Type B pancreatic cell (in vitro differentiated cells): ENCODE data around the gene CEACAM19. TPM values are rescaled to one million over a fixed set of nuclear protein-coding genes. Genes with fewer than 3 reads are reported as not detected.
"Not testable (repeated sequence)": the region's sequence is repeated elsewhere in the genome, so short reads cannot be mapped to it uniquely, and the experiment has no call there.

ENCODE experiments used
- DNase-seq: peaks from one replicate; pipeline ENCODE4 v3.0.0; 2021; ENCODE audit warnings: mixed read lengths; ENCODE audit not compliant: unreplicated experiment; ENCODE audit errors: extremely low spot score
- H3K27ac Mint-ChIP-seq: 2 replicates; pipeline ENCODE4 v1.8.0; 2021; ENCODE audit warnings: mild to moderate bottlenecking, mixed read lengths
- H3K27me3 Mint-ChIP-seq: 2 replicates; pipeline ENCODE4 v1.8.0; 2021; ENCODE audit warnings: mixed read lengths
- H3K36me3 Mint-ChIP-seq: 2 replicates; pipeline ENCODE4 v1.8.0; 2021; ENCODE audit warnings: mixed read lengths
- H3K4me1 Mint-ChIP-seq: one replicate; pipeline ENCODE4 v1.8.0; 2021; ENCODE audit warnings: mixed read lengths; ENCODE audit not compliant: unreplicated experiment
- H3K4me3 Mint-ChIP-seq: 2 replicates; pipeline ENCODE4 v1.8.0; 2021; ENCODE audit warnings: mild to moderate bottlenecking, mixed read lengths
- H3K9me3 Mint-ChIP-seq: 2 replicates; pipeline ENCODE4 v1.8.0; 2021; ENCODE audit warnings: mixed read lengths
- total RNA-seq: library from RNA; stranded (reverse); gene quantifications from 2 replicates; pipeline ENCODE4 v1.2.1, GENCODE V29; 2021; ENCODE audit warnings: low replicate concordance
- TF ChIP-seq, protein P1 (sequence below): fragments of 200-600 bp; sonication (generic); conservative IDR thresholded peaks from 2 replicates; pipeline ENCODE4 v1.5.0; 2021; ENCODE audit warnings: antibody characterized with exemption, mild to moderate bottlenecking

The CEACAM19 gene
- total RNA-seq, 1 donor from 2014 or later: 6.3 TPM

DNA sequence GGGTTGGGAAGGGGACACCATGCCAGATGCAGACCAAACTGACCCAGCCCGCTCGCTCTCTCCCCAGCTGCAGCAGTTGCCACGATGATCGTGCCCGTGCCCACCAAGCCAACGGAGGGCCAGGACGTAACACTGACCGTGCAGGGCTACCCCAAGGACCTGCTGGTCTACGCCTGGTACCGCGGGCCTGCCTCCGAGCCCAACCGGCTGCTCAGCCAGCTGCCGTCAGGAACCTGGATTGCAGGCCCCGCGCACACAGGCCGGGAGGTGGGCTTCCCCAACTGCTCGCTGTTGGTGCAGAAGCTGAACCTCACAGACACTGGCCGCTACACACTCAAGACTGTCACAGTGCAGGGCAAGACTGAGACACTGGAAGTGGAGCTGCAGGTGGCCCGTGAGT is 36.5 kb downstream of the CEACAM19 start:
- DNase-seq: no peak
- Mint-ChIP-seq H3K27me3 (no peaks in the 10 kb centered on the region), H3K4me3 (no peak overlapping the region), H3K4me1 (peaks cover 3% of the 10 kb centered on the region), H3K27ac (no peak overlapping the region), H3K36me3 (no peaks in the 10 kb centered on the region), H3K9me3 (no peaks in the 10 kb centered on the region)
- TF ChIP-seq, protein P1, sequence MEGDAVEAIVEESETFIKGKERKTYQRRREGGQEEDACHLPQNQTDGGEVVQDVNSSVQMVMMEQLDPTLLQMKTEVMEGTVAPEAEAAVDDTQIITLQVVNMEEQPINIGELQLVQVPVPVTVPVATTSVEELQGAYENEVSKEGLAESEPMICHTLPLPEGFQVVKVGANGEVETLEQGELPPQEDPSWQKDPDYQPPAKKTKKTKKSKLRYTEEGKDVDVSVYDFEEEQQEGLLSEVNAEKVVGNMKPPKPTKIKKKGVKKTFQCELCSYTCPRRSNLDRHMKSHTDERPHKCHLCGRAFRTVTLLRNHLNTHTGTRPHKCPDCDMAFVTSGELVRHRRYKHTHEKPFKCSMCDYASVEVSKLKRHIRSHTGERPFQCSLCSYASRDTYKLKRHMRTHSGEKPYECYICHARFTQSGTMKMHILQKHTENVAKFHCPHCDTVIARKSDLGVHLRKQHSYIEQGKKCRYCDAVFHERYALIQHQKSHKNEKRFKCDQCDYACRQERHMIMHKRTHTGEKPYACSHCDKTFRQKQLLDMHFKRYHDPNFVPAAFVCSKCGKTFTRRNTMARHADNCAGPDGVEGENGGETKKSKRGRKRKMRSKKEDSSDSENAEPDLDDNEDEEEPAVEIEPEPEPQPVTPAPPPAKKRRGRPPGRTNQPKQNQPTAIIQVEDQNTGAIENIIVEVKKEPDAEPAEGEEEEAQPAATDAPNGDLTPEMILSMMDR: no peak

DNA sequence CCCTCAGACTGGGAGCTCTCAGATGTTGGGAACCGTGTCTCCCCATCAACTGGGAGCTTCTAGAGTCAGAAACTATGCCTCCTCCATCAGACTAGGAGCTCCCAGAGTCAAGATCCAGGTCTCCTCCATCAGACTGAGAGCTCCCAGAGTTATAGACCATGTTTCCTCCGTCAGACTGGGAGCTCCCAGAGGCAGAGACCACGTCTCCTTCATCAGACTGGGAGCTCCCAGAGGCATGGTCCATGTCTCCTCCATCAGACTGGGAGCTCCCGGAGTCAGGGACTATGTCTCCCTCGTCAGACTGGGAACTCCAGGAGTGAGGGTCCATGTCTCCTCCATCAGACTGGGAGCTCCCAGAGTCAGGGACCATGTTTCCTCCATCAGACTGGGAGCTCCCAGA is 37.7 kb downstream of the CEACAM19 start:
- H3K9me3 Mint-ChIP-seq: no peaks in the 10 kb centered on the region
- TF ChIP-seq, protein P1: no peak
- no peaks in the 10 kb centered on the region for H3K36me3 Mint-ChIP-seq

DNA sequence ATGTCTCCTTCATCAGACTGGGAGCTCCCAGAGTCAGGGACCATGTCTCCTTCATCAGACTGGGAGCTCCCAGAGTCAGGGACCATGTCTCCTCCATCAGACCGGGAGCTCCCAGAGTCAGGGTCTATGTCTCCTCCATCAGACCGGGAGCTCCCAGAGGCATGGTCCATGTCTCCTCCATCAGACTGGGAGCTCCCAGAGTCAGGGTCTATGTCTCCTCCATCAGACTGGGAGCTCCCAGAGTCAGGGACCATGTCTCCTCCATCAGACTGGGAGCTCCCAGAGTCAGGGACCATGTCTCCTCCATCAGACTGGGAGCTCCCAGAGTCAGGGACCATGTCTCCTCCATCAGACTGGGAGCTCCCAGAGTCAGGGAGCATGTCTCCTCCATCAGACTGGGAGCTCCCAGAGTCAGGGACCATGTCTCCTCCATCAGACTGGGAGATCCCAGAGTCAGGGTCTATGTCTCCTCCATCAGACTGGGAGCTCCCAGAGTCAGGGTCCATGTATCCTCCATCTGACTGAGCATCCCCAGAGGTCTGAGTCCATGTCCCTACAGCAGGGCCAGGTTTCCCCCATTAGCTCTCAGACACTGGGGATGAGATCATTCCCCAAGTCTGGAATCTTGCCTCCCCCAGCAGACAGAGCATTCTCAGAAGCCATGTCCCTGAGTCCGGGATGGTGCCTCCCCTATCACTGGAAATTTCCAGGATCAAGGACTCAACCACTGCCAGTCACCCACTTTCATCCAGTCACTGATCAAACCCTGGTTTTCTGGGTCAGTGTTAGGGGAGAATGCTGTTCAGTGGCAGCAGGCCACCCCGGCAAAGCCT is 38.4 kb downstream of the CEACAM19 start:
- H3K27ac Mint-ChIP-seq, H3K4me3 Mint-ChIP-seq: not testable (repeated sequence)

More for the DNA sequence above, 37.7 kb downstream of the CEACAM19 start:
- H3K27me3 Mint-ChIP-seq: no peaks in the 10 kb centered on the region
- no peak for DNase-seq
- no peak overlapping the region for H3K4me3 Mint-ChIP-seq
- H3K4me1 Mint-ChIP-seq: peaks cover 3% of the 10 kb centered on the region
- no peak overlapping the region for H3K27ac Mint-ChIP-seq

DNA sequence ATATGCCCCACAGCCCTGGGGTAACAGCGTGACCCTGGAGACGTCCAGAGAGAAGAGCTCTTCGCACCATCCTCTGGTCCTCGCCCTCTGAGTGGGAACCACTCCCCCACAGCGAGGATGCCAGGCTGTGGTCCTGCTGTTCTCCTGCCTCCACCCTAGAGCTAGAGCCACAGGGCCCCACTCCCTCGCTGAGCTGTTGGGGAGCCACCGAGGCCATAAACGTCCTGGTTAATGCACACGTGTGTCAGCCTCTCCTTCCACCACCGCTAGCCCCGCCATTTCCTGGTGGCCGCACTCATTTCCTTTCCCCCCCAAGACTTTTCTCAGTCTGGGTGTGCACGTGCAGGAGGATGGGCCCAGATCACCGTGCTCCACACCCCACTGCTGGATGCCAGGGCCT is 39.2 kb downstream of the CEACAM19 start:
- TF ChIP-seq, protein P1: no peak
- H3K4me3 Mint-ChIP-seq: no peak overlapping the region
- H3K36me3 Mint-ChIP-seq: no peaks in the 10 kb centered on the region
- no peaks in the 10 kb centered on the region for H3K4me1 Mint-ChIP-seq
- no peak overlapping the region for H3K27ac Mint-ChIP-seq
- H3K27me3 Mint-ChIP-seq: no peaks in the 10 kb centered on the region
- no peak for DNase-seq
- H3K9me3 Mint-ChIP-seq: peaks cover 3% of the 10 kb centered on the region

More for the DNA sequence above, 38.4 kb downstream of the CEACAM19 start:
- DNase-seq, H3K27me3 Mint-ChIP-seq, H3K4me1 Mint-ChIP-seq, H3K36me3 Mint-ChIP-seq, H3K9me3 Mint-ChIP-seq: not testable (repeated sequence)

DNA sequence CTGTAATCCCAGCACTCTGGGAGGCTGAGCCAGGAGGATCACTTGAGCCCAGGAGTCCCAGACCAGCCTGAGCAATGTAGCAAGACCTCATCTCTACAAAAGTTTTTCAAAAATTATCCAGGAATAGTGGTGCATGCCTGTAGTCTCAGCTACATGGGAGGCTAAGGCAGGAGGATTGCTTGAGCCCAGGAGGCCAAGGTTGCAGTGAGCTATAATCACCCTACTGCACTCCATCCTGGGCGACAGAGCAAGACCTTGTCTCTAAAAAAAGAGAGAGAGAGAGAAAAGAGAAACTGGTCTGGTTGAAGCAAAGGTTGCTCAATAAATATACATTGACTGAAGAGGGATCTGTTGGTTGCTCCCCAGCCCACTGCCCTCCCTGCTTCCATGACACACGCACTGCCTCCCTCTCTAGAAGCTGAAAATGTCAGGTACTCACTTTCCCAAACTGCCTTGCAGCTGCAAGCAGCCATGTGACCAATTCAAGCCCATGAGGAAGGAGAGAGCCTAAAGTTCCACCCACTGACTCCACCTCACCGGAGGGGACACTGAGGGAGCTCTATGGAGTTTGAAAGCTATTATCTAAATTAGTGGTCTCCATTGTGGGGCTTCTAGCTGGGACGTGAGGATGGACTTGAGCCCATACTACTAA is 41.7 kb downstream of the CEACAM19 start:
- TF ChIP-seq, protein P1: no peak
- Mint-ChIP-seq H3K4me1 (peaks cover under 1% of the 10 kb centered on the region), H3K27ac (no peak overlapping the region), H3K4me3 (no peak overlapping the region), H3K36me3 (no peaks in the 10 kb centered on the region), H3K9me3 (peaks cover 6% of the 10 kb centered on the region), H3K27me3 (no peaks in the 10 kb centered on the region)
- no peak for DNase-seq

DNA sequence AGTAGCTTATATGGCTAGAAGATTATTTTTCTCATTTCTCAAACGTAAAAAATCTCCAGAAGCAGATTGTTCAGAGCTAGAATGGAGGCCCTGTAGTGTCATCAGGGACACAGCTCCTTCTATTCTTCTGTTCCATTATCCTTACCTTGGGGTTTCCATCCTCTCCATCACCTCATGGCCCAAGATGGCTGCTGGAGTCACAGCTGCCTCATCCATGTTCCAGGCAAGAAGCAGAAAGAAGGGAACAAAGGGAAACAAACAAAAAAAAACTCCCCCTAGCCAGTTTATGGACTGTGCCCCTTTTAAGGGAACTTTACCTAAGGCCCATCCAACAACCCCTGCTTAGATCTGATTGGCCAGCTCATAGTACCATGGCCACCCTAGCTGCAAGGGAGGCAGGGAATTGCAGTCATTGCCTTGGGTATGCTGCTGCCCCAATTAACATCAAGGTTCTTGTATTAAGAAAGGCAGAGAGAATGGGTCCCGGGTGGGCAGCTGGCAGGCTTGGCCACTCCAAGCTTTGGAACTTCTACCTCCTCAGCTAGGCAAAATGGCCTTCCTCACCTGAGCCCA is 43.4 kb downstream of the CEACAM19 start:
- DNase-seq: no peak
- Mint-ChIP-seq H3K27ac (no peak overlapping the region), H3K9me3 (peaks cover 6% of the 10 kb centered on the region), H3K36me3 (no peaks in the 10 kb centered on the region), H3K4me1 (peaks cover 8% of the 10 kb centered on the region), H3K27me3 (no peaks in the 10 kb centered on the region), H3K4me3 (no peak overlapping the region)
- TF ChIP-seq, protein P1: no peak
